ENCODE measurements around the gene WNT5B. TPM values are rescaled to one million over a fixed set of nuclear protein-coding genes. Genes with fewer than 3 reads are reported as not detected.

WNT5B gene
- total RNA-seq, 1 experiment from 2014 or later, result 33.1 TPM

DNA sequence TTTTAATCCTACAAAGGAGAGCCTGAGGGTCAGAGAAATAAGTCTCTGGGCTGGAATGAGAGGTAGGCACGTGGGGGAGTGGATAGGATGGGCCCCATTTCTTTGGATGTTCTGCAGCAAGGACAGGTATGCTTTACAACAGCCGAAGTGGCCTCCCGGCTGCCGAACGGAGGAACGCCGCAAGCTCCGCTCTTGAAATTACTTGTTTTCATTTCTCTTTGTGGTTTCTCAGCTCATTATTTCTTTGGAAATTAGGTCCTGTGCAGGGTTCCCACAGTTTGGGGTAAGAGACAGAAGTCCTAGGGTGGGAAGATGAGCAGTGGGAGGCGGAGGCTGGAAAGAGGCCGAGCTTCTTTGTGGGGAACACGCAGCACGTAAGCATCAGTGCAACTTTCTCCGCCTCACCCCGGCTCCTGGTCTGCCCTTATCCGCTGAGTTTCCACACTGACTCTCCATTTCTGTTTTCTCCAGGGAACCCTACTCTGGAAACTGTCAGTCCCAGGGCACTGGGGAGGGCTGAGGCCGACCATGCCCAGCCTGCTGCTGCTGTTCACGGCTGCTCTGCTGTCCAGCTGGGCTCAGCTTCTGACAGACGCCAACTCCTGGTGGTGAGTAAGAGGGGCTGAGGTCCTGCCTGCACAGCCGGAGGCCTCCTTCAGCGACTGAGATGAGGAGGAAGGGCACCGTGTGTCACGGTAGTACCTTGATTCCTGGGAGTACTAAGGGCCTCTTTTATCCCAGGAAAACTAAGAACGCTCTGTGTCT lies 2.0 kb downstream of the WNT5B start:
- Histone ChIP-seq H3K4me3 (no peak overlapping the region), H3F3A (ENCODE audit: insufficient read depth, low read depth) (no peaks in the 10 kb centered on the region), H3K79me2 (ENCODE audit: low read depth) (no peaks in the 10 kb centered on the region), H2AFZ (no peak overlapping the region), H3K9me2 (ENCODE audit: insufficient read depth) (no peaks in the 10 kb centered on the region), H3K27me3 (ENCODE audit: insufficient read depth, low read depth) (peaks cover 78% of the 10 kb centered on the region), H4K20me1 (ENCODE audit: insufficient read depth) (no peaks in the 10 kb centered on the region), H3K9me3 (ENCODE audit: insufficient read depth, low read depth) (no peaks in the 10 kb centered on the region), H3K4me2 (no peak overlapping the region), H3K27ac (no peak overlapping the region), H3K36me3 (ENCODE audit: low read depth) (no peaks in the 10 kb centered on the region), H3K4me1 (replicated peaks; ENCODE audit: insufficient read depth) (no peaks in the 10 kb centered on the region)
- ChIA-PET CTCF (interaction anchor here (1.8 kb wide), 1 partner anchor 513 kb away, joined by 23 read pairs; no protein-coding TSS in a partner anchor), POLR2A (ENCODE audit: unreplicated experiment) (no interaction called here)
- intact Hi-C loops (cut with micrococcal nuclease; ENCODE audit: unreplicated experiment), result no loop called here
- TF ChIP-seq, protein P1, sequence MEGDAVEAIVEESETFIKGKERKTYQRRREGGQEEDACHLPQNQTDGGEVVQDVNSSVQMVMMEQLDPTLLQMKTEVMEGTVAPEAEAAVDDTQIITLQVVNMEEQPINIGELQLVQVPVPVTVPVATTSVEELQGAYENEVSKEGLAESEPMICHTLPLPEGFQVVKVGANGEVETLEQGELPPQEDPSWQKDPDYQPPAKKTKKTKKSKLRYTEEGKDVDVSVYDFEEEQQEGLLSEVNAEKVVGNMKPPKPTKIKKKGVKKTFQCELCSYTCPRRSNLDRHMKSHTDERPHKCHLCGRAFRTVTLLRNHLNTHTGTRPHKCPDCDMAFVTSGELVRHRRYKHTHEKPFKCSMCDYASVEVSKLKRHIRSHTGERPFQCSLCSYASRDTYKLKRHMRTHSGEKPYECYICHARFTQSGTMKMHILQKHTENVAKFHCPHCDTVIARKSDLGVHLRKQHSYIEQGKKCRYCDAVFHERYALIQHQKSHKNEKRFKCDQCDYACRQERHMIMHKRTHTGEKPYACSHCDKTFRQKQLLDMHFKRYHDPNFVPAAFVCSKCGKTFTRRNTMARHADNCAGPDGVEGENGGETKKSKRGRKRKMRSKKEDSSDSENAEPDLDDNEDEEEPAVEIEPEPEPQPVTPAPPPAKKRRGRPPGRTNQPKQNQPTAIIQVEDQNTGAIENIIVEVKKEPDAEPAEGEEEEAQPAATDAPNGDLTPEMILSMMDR (conservative IDR thresholded peaks at IDR 0.05), result no peak
- no peak for TF ChIP-seq EZH2 (IDR thresholded peaks at IDR 0.05; ENCODE audit: low read depth)
- DNase-seq, result no peak
- no TSS peak for BruUV-seq (replicated peaks)

DNA sequence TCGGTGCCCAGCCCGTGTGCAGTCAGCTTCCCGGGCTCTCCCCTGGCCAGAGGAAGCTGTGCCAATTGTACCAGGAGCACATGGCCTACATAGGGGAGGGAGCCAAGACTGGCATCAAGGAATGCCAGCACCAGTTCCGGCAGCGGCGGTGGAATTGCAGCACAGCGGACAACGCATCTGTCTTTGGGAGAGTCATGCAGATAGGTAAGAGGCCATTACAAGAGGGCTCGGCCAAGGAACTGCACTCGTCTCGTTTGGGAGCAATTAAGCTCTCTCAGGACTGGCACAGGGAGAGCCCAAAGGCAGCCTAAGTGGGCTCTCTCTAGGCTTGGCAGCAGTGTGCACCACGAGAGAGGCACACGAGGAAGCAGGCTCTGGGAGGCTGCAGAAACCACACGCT lies 3.7 kb downstream of the WNT5B start:
- intact Hi-C loops (cut with micrococcal nuclease; ENCODE audit: unreplicated experiment), result no loop called here
- Histone ChIP-seq H4K20me1 (ENCODE audit: insufficient read depth) (no peaks in the 10 kb centered on the region), H3K4me3 (no peak overlapping the region), H2AFZ (no peak overlapping the region), H3K9me2 (ENCODE audit: insufficient read depth) (no peaks in the 10 kb centered on the region), H3K79me2 (ENCODE audit: low read depth) (no peaks in the 10 kb centered on the region), H3K27ac (no peak overlapping the region), H3F3A (ENCODE audit: insufficient read depth, low read depth) (no peaks in the 10 kb centered on the region), H3K4me1 (replicated peaks; ENCODE audit: insufficient read depth) (no peaks in the 10 kb centered on the region), H3K36me3 (ENCODE audit: low read depth) (no peaks in the 10 kb centered on the region), H3K9me3 (ENCODE audit: insufficient read depth, low read depth) (no peaks in the 10 kb centered on the region), H3K4me2 (no peak overlapping the region), H3K27me3 (ENCODE audit: insufficient read depth, low read depth) (peaks cover 72% of the 10 kb centered on the region)
- no peak for DNase-seq
- ChIA-PET POLR2A (ENCODE audit: unreplicated experiment) (interaction anchor here (0.6 kb wide), 1 partner anchor 23 kb away, joined by 4 read pairs; no protein-coding TSS in a partner anchor), CTCF (no interaction called here)
- BruUV-seq (replicated peaks), result no TSS peak
- no peak for TF ChIP-seq EZH2 (IDR thresholded peaks at IDR 0.05; ENCODE audit: low read depth)

DNA sequence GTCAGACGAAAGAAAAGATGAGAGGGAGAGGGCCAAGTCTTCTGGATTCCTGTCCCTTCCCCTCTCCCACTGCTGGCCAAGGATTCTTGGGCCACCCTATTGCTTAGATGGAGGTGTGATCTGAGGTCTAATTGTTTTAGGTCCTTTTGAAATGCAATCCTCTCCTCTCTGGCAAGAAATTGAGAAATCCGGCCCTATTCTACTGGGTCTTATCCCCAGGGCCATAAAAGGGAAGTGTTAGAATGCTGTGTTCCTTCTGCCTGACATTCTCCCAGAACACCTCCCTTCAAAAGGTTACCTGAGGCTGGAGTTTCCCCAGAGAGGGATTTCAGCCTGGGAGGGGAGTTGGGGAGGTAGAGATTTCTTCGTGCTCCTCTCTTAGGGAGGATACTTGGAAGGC lies 4.4 kb downstream of the WNT5B start:
- Histone ChIP-seq H3K4me2 (no peak overlapping the region), H4K20me1 (ENCODE audit: insufficient read depth) (no peaks in the 10 kb centered on the region), H3K27ac (no peak overlapping the region), H3K27me3 (ENCODE audit: insufficient read depth, low read depth) (peaks cover 65% of the 10 kb centered on the region), H2AFZ (no peak overlapping the region), H3K79me2 (ENCODE audit: low read depth) (no peaks in the 10 kb centered on the region), H3K4me3 (no peak overlapping the region), H3F3A (ENCODE audit: insufficient read depth, low read depth) (no peaks in the 10 kb centered on the region), H3K4me1 (replicated peaks; ENCODE audit: insufficient read depth) (no peaks in the 10 kb centered on the region), H3K9me2 (ENCODE audit: insufficient read depth) (no peaks in the 10 kb centered on the region), H3K9me3 (ENCODE audit: insufficient read depth, low read depth) (no peaks in the 10 kb centered on the region), H3K36me3 (ENCODE audit: low read depth) (no peaks in the 10 kb centered on the region)
- intact Hi-C loops (cut with micrococcal nuclease; ENCODE audit: unreplicated experiment), result no loop called here
- no peak for DNase-seq
- ChIA-PET CTCF (interaction anchor here (2.2 kb wide), 1 partner anchor 306 kb away, joined by 7 read pairs; no protein-coding TSS in a partner anchor), POLR2A (ENCODE audit: unreplicated experiment) (no interaction called here)
- no peak for TF ChIP-seq EZH2 (IDR thresholded peaks at IDR 0.05; ENCODE audit: low read depth)
- TF ChIP-seq, protein P1 (conservative IDR thresholded peaks at IDR 0.05), result no peak
- no TSS peak for BruUV-seq (replicated peaks)
